GM10266 (cell line): ENCODE measurements around the gene UNC5B.

ENCODE experiments used
- DNase-seq: peaks from one replicate; pipeline ENCODE4 v3.0.0; 2012; ENCODE audit errors: extremely low spot score
- TF ChIP-seq, protein P1 (sequence below): IDR thresholded peaks from 2 replicates; pipeline ENCODE4 v1.5.1; 2012; ENCODE audit warnings: mild to moderate bottlenecking, low read depth; ENCODE audit not compliant: control insufficient read depth, insufficient read depth; ENCODE audit errors: missing control alignments

Gene UNC5B

DNA sequence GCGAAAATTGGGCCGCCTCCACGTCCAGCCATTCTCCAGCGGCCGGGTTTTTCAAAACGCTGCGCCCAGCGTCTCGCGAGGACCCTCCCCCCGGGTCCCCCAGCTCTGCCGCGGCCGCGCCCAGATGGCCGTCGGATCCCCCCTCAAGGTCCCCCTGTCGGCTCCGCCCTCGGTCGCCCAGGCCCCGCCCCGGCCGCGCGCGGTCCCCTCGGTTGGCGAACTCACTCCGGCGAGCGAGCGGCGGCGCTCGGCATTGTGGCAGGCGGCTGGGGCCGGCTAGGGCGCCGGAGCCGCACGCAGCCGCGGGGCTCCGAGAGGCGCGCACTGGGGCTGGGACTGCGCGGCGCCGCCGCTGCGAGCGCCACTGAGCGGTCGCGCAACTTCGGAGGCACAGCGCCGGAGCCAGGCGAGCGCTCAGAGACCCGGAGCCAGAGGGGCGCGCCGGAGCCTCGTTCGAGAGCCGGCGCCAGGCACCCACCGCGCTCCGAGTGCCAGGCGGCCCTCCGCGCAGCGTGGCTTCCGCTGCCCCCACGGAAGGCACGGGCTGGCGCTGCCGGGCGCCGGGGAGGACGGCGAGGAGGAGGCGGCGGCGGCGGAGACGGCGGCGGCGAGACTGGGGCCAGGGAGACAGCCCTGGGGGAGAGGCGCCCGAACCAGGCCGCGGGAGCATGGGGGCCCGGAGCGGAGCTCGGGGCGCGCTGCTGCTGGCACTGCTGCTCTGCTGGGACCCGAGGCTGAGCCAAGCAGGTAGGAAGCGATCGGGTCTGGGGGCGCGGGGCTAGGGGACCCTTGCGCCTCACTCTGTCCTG lies at the start of gene UNC5B:
UNC5B (plus strand) TSS at position 253 of the 809 bp plus-strand sequence; CDS start at position 669, 416 bp downstream.
- TF ChIP-seq, protein P1, sequence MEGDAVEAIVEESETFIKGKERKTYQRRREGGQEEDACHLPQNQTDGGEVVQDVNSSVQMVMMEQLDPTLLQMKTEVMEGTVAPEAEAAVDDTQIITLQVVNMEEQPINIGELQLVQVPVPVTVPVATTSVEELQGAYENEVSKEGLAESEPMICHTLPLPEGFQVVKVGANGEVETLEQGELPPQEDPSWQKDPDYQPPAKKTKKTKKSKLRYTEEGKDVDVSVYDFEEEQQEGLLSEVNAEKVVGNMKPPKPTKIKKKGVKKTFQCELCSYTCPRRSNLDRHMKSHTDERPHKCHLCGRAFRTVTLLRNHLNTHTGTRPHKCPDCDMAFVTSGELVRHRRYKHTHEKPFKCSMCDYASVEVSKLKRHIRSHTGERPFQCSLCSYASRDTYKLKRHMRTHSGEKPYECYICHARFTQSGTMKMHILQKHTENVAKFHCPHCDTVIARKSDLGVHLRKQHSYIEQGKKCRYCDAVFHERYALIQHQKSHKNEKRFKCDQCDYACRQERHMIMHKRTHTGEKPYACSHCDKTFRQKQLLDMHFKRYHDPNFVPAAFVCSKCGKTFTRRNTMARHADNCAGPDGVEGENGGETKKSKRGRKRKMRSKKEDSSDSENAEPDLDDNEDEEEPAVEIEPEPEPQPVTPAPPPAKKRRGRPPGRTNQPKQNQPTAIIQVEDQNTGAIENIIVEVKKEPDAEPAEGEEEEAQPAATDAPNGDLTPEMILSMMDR = no peak
- DNase-seq = peak; percentile 56

DNA sequence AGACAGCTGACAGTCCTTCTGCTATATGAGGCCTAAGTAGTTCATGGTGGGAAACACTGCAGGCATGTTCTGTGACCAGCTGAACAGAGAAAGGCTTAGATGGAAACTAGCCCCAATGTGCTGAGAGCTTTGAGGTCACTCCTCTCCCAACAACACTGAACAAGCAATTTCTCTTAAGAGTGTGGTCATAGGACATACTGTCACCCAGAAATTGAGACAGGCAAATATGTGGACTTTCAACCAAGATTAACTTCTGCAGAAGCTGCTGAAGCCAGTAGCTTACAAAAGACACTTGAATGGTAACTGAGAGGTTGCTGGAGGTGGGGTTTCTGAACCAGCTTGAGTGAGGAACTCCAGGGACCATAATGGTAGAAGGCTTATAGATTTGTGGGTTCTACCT lies 38.9 kb upstream of the UNC5B start:
- DNase-seq = no peak
- TF ChIP-seq, protein P1 = no peak

DNA sequence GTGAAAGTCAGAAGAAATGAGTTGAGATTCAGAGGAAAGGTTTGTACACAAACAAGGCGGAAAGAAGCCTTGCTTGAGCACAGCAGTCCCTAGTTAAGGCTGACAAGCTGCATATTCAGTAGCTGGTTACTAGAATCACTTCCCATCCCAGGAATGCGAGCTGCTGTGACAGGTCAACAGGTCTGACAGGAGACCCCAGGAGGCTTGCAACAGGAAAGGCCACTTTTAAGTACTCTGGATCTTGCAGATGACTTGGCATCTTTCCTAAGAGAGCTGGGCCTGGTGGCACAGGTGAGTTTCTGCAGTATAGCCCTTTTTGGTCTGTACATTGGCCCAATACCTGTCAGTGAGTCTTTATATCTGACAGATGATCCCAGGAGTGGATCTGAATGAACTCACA lies 35.7 kb upstream of the UNC5B start:
- TF ChIP-seq, protein P1 = no peak
- no peak for DNase-seq

DNA sequence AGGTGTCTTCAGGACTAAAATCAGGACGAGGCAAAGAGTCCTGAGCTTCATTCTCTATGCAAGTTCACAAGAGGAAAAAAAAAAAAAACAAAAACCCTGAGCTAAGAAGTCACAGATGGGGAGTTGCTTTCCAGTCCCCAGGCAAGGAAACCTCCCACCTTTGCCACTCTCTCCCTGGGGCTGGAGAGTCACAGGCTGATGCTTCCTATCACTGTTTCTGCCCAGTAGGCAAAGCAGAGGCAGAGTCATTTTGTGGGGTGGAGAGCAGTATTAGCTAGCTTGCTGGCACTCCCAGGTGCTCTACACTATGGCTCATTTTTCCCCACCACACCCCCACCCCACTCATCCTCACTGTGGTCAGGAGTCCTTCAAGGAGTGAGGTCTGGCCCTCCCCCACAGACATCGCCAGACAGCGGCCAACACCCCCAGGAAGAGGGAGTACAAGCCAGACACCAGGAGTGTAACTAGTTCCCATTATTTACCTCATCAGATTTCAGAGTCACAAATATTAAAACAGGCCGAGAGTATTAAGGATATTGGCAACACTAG lies 34.6 kb upstream of the UNC5B start:
- TF ChIP-seq, protein P1 = no peak
- DNase-seq = no peak

DNA sequence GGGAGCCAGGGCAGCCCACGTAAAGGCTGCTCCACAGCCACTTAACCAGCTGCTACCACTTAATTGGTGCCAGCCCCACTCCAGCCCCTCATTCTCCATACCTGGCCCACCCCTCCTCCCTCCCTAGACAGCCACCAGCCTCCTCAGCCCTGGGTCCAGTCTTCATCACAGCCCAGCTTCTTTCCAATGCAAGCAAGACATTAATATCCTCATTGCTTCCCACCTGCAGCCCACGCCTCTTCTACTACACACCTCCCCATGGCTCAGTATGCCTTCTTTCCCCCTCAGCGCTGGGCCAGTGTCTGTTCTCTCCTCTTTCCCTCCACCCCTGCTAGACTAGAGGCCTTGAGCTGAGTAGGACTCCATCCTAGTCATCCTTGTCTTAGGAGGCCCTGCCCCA lies 33.5 kb upstream of the UNC5B start:
- TF ChIP-seq, protein P1 = no peak
- DNase-seq = no peak

DNA sequence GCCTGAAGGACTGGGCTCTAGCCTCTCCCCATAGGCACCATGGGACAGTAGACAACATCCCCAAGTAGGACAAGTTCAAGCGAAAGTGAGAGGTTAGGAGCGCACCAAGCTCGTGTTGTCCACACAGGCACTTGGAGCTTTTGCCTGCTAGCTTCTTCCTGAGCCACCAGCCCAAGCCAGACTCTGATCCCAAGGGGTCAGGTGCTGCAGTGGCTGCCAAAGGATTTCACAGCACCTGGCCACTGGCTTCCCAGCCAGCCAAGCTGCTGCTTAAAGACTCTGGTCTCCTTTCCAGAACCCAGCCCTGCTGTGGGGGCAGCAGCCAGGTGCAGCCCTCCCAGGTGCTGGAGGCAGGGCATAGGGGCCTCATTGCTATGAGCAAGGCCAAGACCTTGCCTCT lies 33.0 kb upstream of the UNC5B start:
- TF ChIP-seq, protein P1 = no peak

DNA sequence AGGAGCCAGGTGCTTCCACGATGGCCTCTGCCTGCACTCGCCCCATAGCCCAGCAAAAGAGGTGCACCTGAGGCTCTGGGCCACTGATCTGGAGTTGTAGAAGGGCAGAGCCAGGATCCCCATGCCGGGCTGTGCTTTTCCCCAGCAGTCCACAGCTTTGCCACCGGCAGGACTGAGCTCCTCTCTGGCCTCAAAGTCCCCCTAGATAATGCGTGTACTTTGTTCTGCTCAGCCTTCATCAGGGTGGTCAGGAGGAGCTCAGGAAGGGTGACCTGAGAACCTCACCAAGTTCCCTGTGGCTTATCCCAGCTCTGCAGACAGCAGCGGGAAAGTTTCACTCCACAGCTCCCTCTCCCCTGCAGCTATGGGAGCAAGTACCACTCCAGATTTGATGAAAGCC lies 27.9 kb upstream of the UNC5B start:
- DNase-seq = no peak
- TF ChIP-seq, protein P1 = no peak

More for the DNA sequence above, 33.0 kb upstream of the UNC5B start:
- DNase-seq = no peak
